ENCODE data around the gene CD300LB. TPM values are rescaled to one million over a fixed set of nuclear protein-coding genes. Genes with fewer than 3 reads are reported as not detected.

CD300LB gene
- total RNA-seq, 1 experiment from 2014 or later = not detected

DNA sequence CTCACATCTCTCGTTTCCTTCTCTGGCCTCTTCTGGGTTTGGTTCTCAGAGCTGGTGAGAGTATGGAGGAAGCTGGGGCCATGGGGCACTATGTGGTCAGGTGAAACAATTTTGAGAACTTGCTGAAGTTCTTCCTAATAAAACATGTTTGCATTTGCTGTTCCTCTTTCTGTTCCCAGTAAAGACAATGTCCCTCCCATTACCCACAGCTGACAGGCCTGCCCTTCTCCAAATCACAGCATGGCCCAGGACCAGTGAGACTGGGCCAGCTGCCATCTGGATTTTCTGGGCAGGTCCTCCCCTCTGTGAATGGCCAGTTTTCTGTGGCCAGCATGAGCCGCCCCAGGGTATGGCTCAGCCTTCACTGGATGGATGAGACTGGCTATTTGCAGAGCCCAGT, 36.1 kb upstream of the CD300LB start, which contains the start of gene CD300H:
CD300H (minus strand) TSS at position 113 of the 400 bp plus-strand sequence.
- Histone ChIP-seq H2BK12ac (ENCODE audit: insufficient read length, low read depth, low read length) (no peak within 1 kb of the TSS), H3K4me2 (ENCODE audit: insufficient read depth, insufficient read length, low read length) (no peak within 1 kb of the TSS), H3K9ac (ENCODE audit: extremely low read depth, insufficient read length, low read length) (no peak within 1 kb of the TSS), H2AK5ac (ENCODE audit: insufficient read length, low read length) (no peak within 1 kb of the TSS), H3K4ac (ENCODE audit: low read depth, low read length) (no peak within 1 kb of the TSS), H4K8ac (replicated peaks; ENCODE audit: insufficient read length, low read depth, low read length) (no peak within 1 kb of the TSS), H3K56ac (ENCODE audit: insufficient read length, low read depth, low read length) (no peak within 1 kb of the TSS), H2BK20ac (ENCODE audit: low read depth, low read length, poor library complexity, severe bottlenecking) (no peak within 1 kb of the TSS), H3K23me2 (ENCODE audit: insufficient read length, low read depth, low read length, poor library complexity, severe bottlenecking) (no peaks in the 10 kb centered on the region), H2BK15ac (ENCODE audit: low read depth, low read length) (no peak within 1 kb of the TSS), H3K23ac (ENCODE audit: insufficient read length, low read depth, low read length) (no peak within 1 kb of the TSS), H3K9me3 (ENCODE audit: control insufficient read depth, low read depth, low read length) (no peaks in the 10 kb centered on the region), H3K79me1 (ENCODE audit: insufficient read depth, low read depth, low read length, poor library complexity, severe bottlenecking) (no peaks in the 10 kb centered on the region), H3K18ac (ENCODE audit: insufficient read length, low read depth, low read length) (no peak within 1 kb of the TSS), H2BK5ac (ENCODE audit: insufficient read length, low read length) (no peak within 1 kb of the TSS), H3K27ac (ENCODE audit: insufficient read length, low read depth, low read length) (no peak within 1 kb of the TSS), H3K14ac (ENCODE audit: insufficient read depth, low read length) (no peak within 1 kb of the TSS), H3K79me2 (ENCODE audit: insufficient read depth, low read length) (no peaks in the 10 kb centered on the region), H2BK120ac (ENCODE audit: low read depth, low read length, poor library complexity, severe bottlenecking) (no peak within 1 kb of the TSS), H4K91ac (ENCODE audit: insufficient read length, low read depth, low read length) (no peak within 1 kb of the TSS), H4K20me1 (ENCODE audit: control insufficient read depth, insufficient read depth, insufficient read length) (no peaks in the 10 kb centered on the region), H2AFZ (ENCODE audit: low read length) (no peak within 1 kb of the TSS), H3K27me3 (ENCODE audit: insufficient read depth, low read length) (no peaks in the 10 kb centered on the region), H4K5ac (ENCODE audit: insufficient read length, low read depth, low read length) (no peak within 1 kb of the TSS), H3T11ph (ENCODE audit: low read length) (no peak within 1 kb of the TSS), H3K4me1 (ENCODE audit: insufficient read depth, low read length) (peaks cover 2% of the 10 kb centered on the region; the same call in 1 of the 2 replicates)
- peaks cover 4 to 9% of the 10 kb centered on the region in 2 experiments for H3K4me1 Mint-ChIP-seq
- WGBS (ENCODE audit: extremely low coverage, insufficient read length, low lambda C conversion rate) = no CpG with 5 or more reads among the region's 2 CpGs
- peaks cover 0 to 5% of the 10 kb centered on the region in 2 experiments; a peak in 2 of 5 replicates for H3K9me3 Mint-ChIP-seq
- TF ChIP-seq, protein P1, sequence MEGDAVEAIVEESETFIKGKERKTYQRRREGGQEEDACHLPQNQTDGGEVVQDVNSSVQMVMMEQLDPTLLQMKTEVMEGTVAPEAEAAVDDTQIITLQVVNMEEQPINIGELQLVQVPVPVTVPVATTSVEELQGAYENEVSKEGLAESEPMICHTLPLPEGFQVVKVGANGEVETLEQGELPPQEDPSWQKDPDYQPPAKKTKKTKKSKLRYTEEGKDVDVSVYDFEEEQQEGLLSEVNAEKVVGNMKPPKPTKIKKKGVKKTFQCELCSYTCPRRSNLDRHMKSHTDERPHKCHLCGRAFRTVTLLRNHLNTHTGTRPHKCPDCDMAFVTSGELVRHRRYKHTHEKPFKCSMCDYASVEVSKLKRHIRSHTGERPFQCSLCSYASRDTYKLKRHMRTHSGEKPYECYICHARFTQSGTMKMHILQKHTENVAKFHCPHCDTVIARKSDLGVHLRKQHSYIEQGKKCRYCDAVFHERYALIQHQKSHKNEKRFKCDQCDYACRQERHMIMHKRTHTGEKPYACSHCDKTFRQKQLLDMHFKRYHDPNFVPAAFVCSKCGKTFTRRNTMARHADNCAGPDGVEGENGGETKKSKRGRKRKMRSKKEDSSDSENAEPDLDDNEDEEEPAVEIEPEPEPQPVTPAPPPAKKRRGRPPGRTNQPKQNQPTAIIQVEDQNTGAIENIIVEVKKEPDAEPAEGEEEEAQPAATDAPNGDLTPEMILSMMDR (conservative IDR thresholded peaks at IDR 0.05) = no peak
- no peak within 1 kb of the TSS for H3K27ac Mint-ChIP-seq
- peaks cover 26% of the 10 kb centered on the region for H3K27me3 Mint-ChIP-seq (ENCODE audit: low read depth)
- H3K4me3 Mint-ChIP-seq = no peak within 1 kb of the TSS
- no peaks in the 10 kb centered on the region; a peak in 2 of 7 replicates for H3K36me3 Mint-ChIP-seq (ENCODE audit: insufficient read depth in 1 of 3, low read depth in 3 of 3)
- no peak for DNase-seq
